ENCODE measurements around the gene FBLIM1.
A peak's percentile ranks its signal among the peaks of the same experiment; 100 is the strongest.
"Not testable (repeated sequence)": the region's sequence is repeated elsewhere in the genome, so short reads cannot be mapped to it uniquely, and the experiment has no call there.

FBLIM1 gene

GRCh38 chr1:15803380-15803779 is 44.8 kb downstream of the FBLIM1 start:
- H2BK12ac ChIP-seq (ENCODE audit: low read length): no peak overlapping the region
- no peak overlapping the region for H4K8ac ChIP-seq (ENCODE audit: low read depth, low read length)
- no peak overlapping the region for H2AK5ac ChIP-seq (ENCODE audit: low read depth, low read length)
- no peak overlapping the region for H4K91ac ChIP-seq (ENCODE audit: low read depth, low read length, poor library complexity)
- no peak overlapping the region for H3K23ac ChIP-seq (ENCODE audit: low read depth, low read length, poor library complexity)
- no peak overlapping the region for H2AFZ ChIP-seq (ENCODE audit: low read length)
- no peak overlapping the region for H2BK5ac ChIP-seq (ENCODE audit: low read length)
- no peaks in the 10 kb centered on the region for H3K79me1 ChIP-seq (ENCODE audit: low read depth, low read length)
- no peak overlapping the region for H2BK15ac ChIP-seq (ENCODE audit: low read length)
- H3K4me3 ChIP-seq (ENCODE audit: low read length in 2 of 2): no peak overlapping the region
- H3K4ac ChIP-seq (ENCODE audit: low read length): no peak overlapping the region
- H2BK120ac ChIP-seq (ENCODE audit: low read depth, low read length): no peak overlapping the region
- H3K9ac ChIP-seq (ENCODE audit: low read depth, low read length, poor library complexity): no peak overlapping the region
- H3K9me3 ChIP-seq (replicated peaks in 1 of 2; ENCODE audit: control insufficient read depth in 2 of 2, insufficient read depth in 1 of 2, low read depth in 1 of 2, low read length in 2 of 2): no peaks in the 10 kb centered on the region
- H3K27ac ChIP-seq (replicated peaks; ENCODE audit: low read length): no peak overlapping the region
- no peak overlapping the region for H3K4me2 ChIP-seq (ENCODE audit: insufficient read depth, low read length, poor library complexity, severe bottlenecking)
- no peak overlapping the region for H3K14ac ChIP-seq (ENCODE audit: low read length)
- H3K27me3 ChIP-seq (ENCODE audit: control insufficient read depth in 3 of 3, insufficient read depth in 3 of 3, low read depth in 1 of 3, low read length in 3 of 3): peaks cover 0 to 6% (median 0%) of the 10 kb centered on the region in 3 experiments
- no peak for DNase-seq (ENCODE audit: low spot score)
- peaks cover 8 to 22% of the 10 kb centered on the region in 2 donors for H3K4me1 ChIP-seq (ENCODE audit: control insufficient read depth in 2 of 2, insufficient read depth in 1 of 2, low read depth in 1 of 2, low read length in 2 of 2)
- H3K18ac ChIP-seq (ENCODE audit: low read length): no peak overlapping the region
- WGBS, 2 donors (ENCODE audit: extremely low coverage in 2 of 2, insufficient read length in 2 of 2, insufficient replicate concordance in 1 of 2): no CpG with 5 or more reads among the region's 4 CpGs
- H3K36me3 ChIP-seq (replicated peaks in 1 of 2; ENCODE audit: control insufficient read depth in 2 of 2, insufficient read depth in 2 of 2, low read length in 2 of 2): no peaks in the 10 kb centered on the region

DNA sequence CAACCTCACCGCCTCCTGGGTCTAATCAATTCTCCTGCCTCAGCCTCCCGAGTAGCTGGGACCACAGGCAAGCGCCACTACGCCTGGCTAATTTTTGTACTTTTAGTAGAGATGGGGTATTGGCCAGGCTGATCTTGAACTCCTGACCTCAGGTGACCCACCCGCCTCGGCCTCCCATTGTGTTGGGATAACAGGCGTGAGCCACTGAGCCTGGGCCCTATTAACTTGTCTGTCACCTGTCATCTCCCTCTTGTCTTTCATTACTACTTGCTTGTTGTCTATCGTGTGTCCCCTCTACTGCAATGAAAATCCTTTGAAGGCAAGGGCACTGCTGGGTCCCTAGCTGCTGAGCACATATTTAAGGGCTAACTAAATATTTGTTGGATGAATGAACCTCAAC is 45.5 kb downstream of the FBLIM1 start:
- Histone ChIP-seq H3K27me3 (ENCODE audit: control insufficient read depth in 3 of 3, insufficient read depth in 3 of 3, low read depth in 1 of 3, low read length in 3 of 3) (peaks cover 0 to 6% (median 0%) of the 10 kb centered on the region in 3 experiments), H2BK120ac (ENCODE audit: low read depth, low read length) (no peak overlapping the region), H3K9ac (ENCODE audit: low read depth, low read length, poor library complexity) (no peak overlapping the region), H3K9me3 (replicated peaks in 1 of 2; ENCODE audit: control insufficient read depth in 2 of 2, insufficient read depth in 1 of 2, low read depth in 1 of 2, low read length in 2 of 2) (no peaks in the 10 kb centered on the region), H3K36me3 (replicated peaks in 1 of 2; ENCODE audit: control insufficient read depth in 2 of 2, insufficient read depth in 2 of 2, low read length in 2 of 2) (no peaks in the 10 kb centered on the region), H2BK12ac (ENCODE audit: low read length) (no peak overlapping the region), H2AK5ac (ENCODE audit: low read depth, low read length) (no peak overlapping the region), H3K23ac (ENCODE audit: low read depth, low read length, poor library complexity) (no peak overlapping the region), H3K27ac (replicated peaks; ENCODE audit: low read length) (no peak overlapping the region), H2BK5ac (ENCODE audit: low read length) (no peak overlapping the region), H4K91ac (ENCODE audit: low read depth, low read length, poor library complexity) (no peak overlapping the region), H3K79me1 (ENCODE audit: low read depth, low read length) (no peaks in the 10 kb centered on the region), H4K8ac (ENCODE audit: low read depth, low read length) (no peak overlapping the region), H3K4me3 (ENCODE audit: low read length in 2 of 2) (no peak overlapping the region), H3K4ac (ENCODE audit: low read length) (no peak overlapping the region), H3K4me1 (ENCODE audit: control insufficient read depth in 2 of 2, insufficient read depth in 1 of 2, low read depth in 1 of 2, low read length in 2 of 2) (peaks cover 10 to 22% of the 10 kb centered on the region in 2 donors), H3K4me2 (ENCODE audit: insufficient read depth, low read length, poor library complexity, severe bottlenecking) (no peak overlapping the region), H3K18ac (ENCODE audit: low read length) (no peak overlapping the region), H3K14ac (ENCODE audit: low read length) (no peak overlapping the region), H2AFZ (ENCODE audit: low read length) (no peak overlapping the region), H2BK15ac (ENCODE audit: low read length) (no peak overlapping the region)
- no peak for DNase-seq (ENCODE audit: low spot score)
- WGBS, 2 donors (ENCODE audit: extremely low coverage in 2 of 2, insufficient read length in 2 of 2, insufficient replicate concordance in 1 of 2): no CpG with 5 or more reads among the region's 8 CpGs

- Histone ChIP-seq H2BK120ac (ENCODE audit: low read depth, low read length) (no peak overlapping the region), H3K14ac (ENCODE audit: low read length) (no peak overlapping the region), H3K4me1 (ENCODE audit: control insufficient read depth in 2 of 2, insufficient read depth in 1 of 2, low read depth in 1 of 2, low read length in 2 of 2) (peaks cover 3 to 8% of the 10 kb centered on the region in 2 donors), H3K23ac (ENCODE audit: low read depth, low read length, poor library complexity) (no peak overlapping the region), H2BK5ac (ENCODE audit: low read length) (no peak overlapping the region), H3K79me1 (ENCODE audit: low read depth, low read length) (no peaks in the 10 kb centered on the region), H3K4ac (ENCODE audit: low read length) (no peak overlapping the region), H3K9ac (ENCODE audit: low read depth, low read length, poor library complexity) (no peak overlapping the region), H3K9me3 (replicated peaks in 1 of 2; ENCODE audit: control insufficient read depth in 2 of 2, insufficient read depth in 1 of 2, low read depth in 1 of 2, low read length in 2 of 2) (no peaks in the 10 kb centered on the region), H2AFZ (ENCODE audit: low read length) (no peak overlapping the region), H3K4me3 (ENCODE audit: low read length in 2 of 2) (no peak overlapping the region), H4K91ac (ENCODE audit: low read depth, low read length, poor library complexity) (no peak overlapping the region), H3K27me3 (ENCODE audit: control insufficient read depth in 3 of 3, insufficient read depth in 3 of 3, low read depth in 1 of 3, low read length in 3 of 3) (peaks cover 0 to 6% (median 0%) of the 10 kb centered on the region in 3 experiments), H3K18ac (ENCODE audit: low read length) (no peak overlapping the region), H3K36me3 (replicated peaks in 1 of 2; ENCODE audit: control insufficient read depth in 2 of 2, insufficient read depth in 2 of 2, low read length in 2 of 2) (peaks cover 0 to 6% of the 10 kb centered on the region in 2 donors), H3K4me2 (ENCODE audit: insufficient read depth, low read length, poor library complexity, severe bottlenecking) (no peak overlapping the region), H2AK5ac (ENCODE audit: low read depth, low read length) (no peak overlapping the region), H2BK15ac (ENCODE audit: low read length) (no peak overlapping the region), H2BK12ac (ENCODE audit: low read length) (no peak overlapping the region), H4K8ac (ENCODE audit: low read depth, low read length) (no peak overlapping the region), H3K27ac (replicated peaks; ENCODE audit: low read length) (no peak overlapping the region)
- WGBS, 2 donors (ENCODE audit: extremely low coverage in 2 of 2, insufficient read length in 2 of 2, insufficient replicate concordance in 1 of 2): no CpG with 5 or more reads among the region's 10 CpGs
- DNase-seq (ENCODE audit: low spot score): no peak
Observed at GRCh38 chr1:15807121-15807520, 48.5 kb downstream of the FBLIM1 start.

- H3K27ac ChIP-seq (replicated peaks; ENCODE audit: low read length); H3K4me1 ChIP-seq (ENCODE audit: control insufficient read depth in 2 of 2, insufficient read depth in 1 of 2, low read depth in 1 of 2, low read length in 2 of 2); H3K36me3 ChIP-seq (replicated peaks in 1 of 2; ENCODE audit: control insufficient read depth in 2 of 2, insufficient read depth in 2 of 2, low read length in 2 of 2); H3K4ac ChIP-seq (ENCODE audit: low read length); H3K14ac ChIP-seq (ENCODE audit: low read length); H3K18ac ChIP-seq (ENCODE audit: low read length); H3K23ac ChIP-seq (ENCODE audit: low read depth, low read length, poor library complexity); DNase-seq (ENCODE audit: low spot score); H3K4me3 ChIP-seq (ENCODE audit: low read length in 2 of 2); H3K4me2 ChIP-seq (ENCODE audit: insufficient read depth, low read length, poor library complexity, severe bottlenecking); H4K91ac ChIP-seq (ENCODE audit: low read depth, low read length, poor library complexity); H3K9ac ChIP-seq (ENCODE audit: low read depth, low read length, poor library complexity); H2BK12ac ChIP-seq (ENCODE audit: low read length); H3K9me3 ChIP-seq (replicated peaks in 1 of 2; ENCODE audit: control insufficient read depth in 2 of 2, insufficient read depth in 1 of 2, low read depth in 1 of 2, low read length in 2 of 2); H4K8ac ChIP-seq (ENCODE audit: low read depth, low read length); H2BK15ac ChIP-seq (ENCODE audit: low read length); H3K79me1 ChIP-seq (ENCODE audit: low read depth, low read length); H2AFZ ChIP-seq (ENCODE audit: low read length); H2BK5ac ChIP-seq (ENCODE audit: low read length); H2BK120ac ChIP-seq (ENCODE audit: low read depth, low read length); H3K27me3 ChIP-seq (ENCODE audit: control insufficient read depth in 3 of 3, insufficient read depth in 3 of 3, low read depth in 1 of 3, low read length in 3 of 3): not testable (repeated sequence)
- WGBS, 2 donors (ENCODE audit: extremely low coverage in 2 of 2, insufficient read length in 2 of 2, insufficient replicate concordance in 1 of 2): no CpG with 5 or more reads among the region's 11 CpGs
- H2AK5ac ChIP-seq (ENCODE audit: low read depth, low read length): peak within 1 kb of the TSS; percentile 7
Observed at GRCh38 chr1:15807549-15807948, 49.0 kb downstream of the FBLIM1 start, which contains the start of gene UQCRHL. Gene UQCRHL (minus strand): TSS chr1:15807649. CDS start chr1:15807649, 0 bp downstream.
